Trophoblast cell (in vitro differentiated cells and primary cell): Measurements from ENCODE around the gene PDLIM5.

Experiments
- DNase-seq, 2 donors: peaks; one replicate each; pipeline ENCODE4 v3.0.0-alpha.2; 2016
- H2AFZ ChIP-seq: 2 replicates; pipeline ENCODE4 v1.6.1; 2013; ENCODE audit warnings: low read length, moderate library complexity, mild to moderate bottlenecking; ENCODE audit not compliant: insufficient read depth, poor library complexity
- H2AK5ac ChIP-seq: 2 replicates; pipeline ENCODE4 v1.6.1; 2013; ENCODE audit warnings: mild to moderate bottlenecking, low read length
- H2BK120ac ChIP-seq: 2 replicates; pipeline ENCODE4 v1.6.1; 2013; ENCODE audit warnings: low read length, mild to moderate bottlenecking, moderate library complexity; ENCODE audit not compliant: insufficient read depth, poor library complexity
- H2BK12ac ChIP-seq: 2 replicates; pipeline ENCODE4 v1.6.1; 2013; ENCODE audit warnings: mild to moderate bottlenecking, low read length, moderate library complexity
- H2BK5ac ChIP-seq: 2 replicates; pipeline ENCODE4 v1.6.1; 2013; ENCODE audit warnings: low read length, low read depth, moderate library complexity, mild to moderate bottlenecking; ENCODE audit not compliant: poor library complexity
- H3K14ac ChIP-seq: 2 replicates; pipeline ENCODE4 v1.6.1; 2013; ENCODE audit warnings: mild to moderate bottlenecking, low read length
- H3K18ac ChIP-seq: 2 replicates; pipeline ENCODE4 v1.6.1; 2013; ENCODE audit warnings: mild to moderate bottlenecking, low read length
- H3K23ac ChIP-seq: 2 replicates; pipeline ENCODE4 v1.6.1; 2013; ENCODE audit warnings: low read length
- H3K27ac ChIP-seq: 2 replicates; pipeline ENCODE4 v1.5.1; 2013; ENCODE audit warnings: low read depth, mild to moderate bottlenecking, inconsistent platforms, low read length, moderate library complexity
- H3K27me3 ChIP-seq: 2 replicates; pipeline ENCODE4 v1.6.1; 2013; ENCODE audit warnings: inconsistent platforms, mild to moderate bottlenecking, low read length, moderate library complexity; ENCODE audit not compliant: insufficient read depth
- H3K36me3 ChIP-seq, 2 experiments: 1 replicate in 1 of 2; 2 replicates in 1 of 2; pipeline ENCODE4 v1.6.1; 2013; ENCODE audit warnings: low read length in 2 of 2, mild to moderate bottlenecking in 2 of 2, moderate library complexity in 1 of 2; ENCODE audit not compliant: insufficient read depth in 2 of 2, control insufficient read depth in 1 of 2
- H3K4ac ChIP-seq: 2 replicates; pipeline ENCODE4 v1.6.1; 2013; ENCODE audit warnings: low read depth, mild to moderate bottlenecking, low read length, moderate library complexity
- H3K4me1 ChIP-seq, 2 experiments: 1 replicate in 1 of 2; 2 replicates in 1 of 2; pipeline ENCODE4 v1.6.1; 2013; ENCODE audit warnings: low read length in 2 of 2, mild to moderate bottlenecking in 2 of 2, moderate library complexity in 1 of 2; ENCODE audit not compliant: insufficient read depth in 2 of 2, control insufficient read depth in 1 of 2
- H3K4me2 ChIP-seq: 2 replicates; pipeline ENCODE4 v1.6.1; 2013; ENCODE audit warnings: inconsistent platforms, mild to moderate bottlenecking, low read length, moderate library complexity
- H3K4me3 ChIP-seq: 2 replicates; pipeline ENCODE4 v1.5.1; 2013; ENCODE audit warnings: mild to moderate bottlenecking, low read depth, low read length, inconsistent platforms
- H3K79me1 ChIP-seq: one replicate; pipeline ENCODE4 v1.6.1; 2013; ENCODE audit warnings: low read length
- H3K79me2 ChIP-seq: 2 replicates; pipeline ENCODE4 v1.6.1; 2013; ENCODE audit warnings: low read length, mild to moderate bottlenecking; ENCODE audit not compliant: control insufficient read depth, insufficient read depth, poor library complexity
- H3K9ac ChIP-seq: 2 replicates; pipeline ENCODE4 v1.6.1; 2013; ENCODE audit warnings: mild to moderate bottlenecking, low read length
- H3K9me3 ChIP-seq: 2 replicates; pipeline ENCODE4 v1.6.1; 2013; ENCODE audit warnings: low read depth, mild to moderate bottlenecking, control low read depth, inconsistent platforms, low read length; ENCODE audit not compliant: insufficient read depth
- H4K12ac ChIP-seq: 2 replicates; pipeline ENCODE4 v1.6.1; 2013; ENCODE audit warnings: low read depth, mild to moderate bottlenecking, low read length, moderate library complexity
- H4K8ac ChIP-seq: 2 replicates; pipeline ENCODE4 v1.6.1; 2013; ENCODE audit warnings: low read depth, mild to moderate bottlenecking, low read length, moderate library complexity
- H4K91ac ChIP-seq: one replicate; pipeline ENCODE4 v1.6.1; 2013; ENCODE audit warnings: low read depth, mild to moderate bottlenecking, low read length, moderate library complexity
- WGBS: extraction: QIAGEN DNeasy Blood & Tissue Kit; methylation state at CpG from one replicate; pipeline ENCODE4 v1.1.7; 2013; ENCODE audit warnings: missing lambda C conversion rate; ENCODE audit not compliant: insufficient read length, insufficient coverage; ENCODE audit errors: extremely low coverage; 5-methylcytosine and 5-hydroxymethylcytosine counted together

The PDLIM5 gene

DNA sequence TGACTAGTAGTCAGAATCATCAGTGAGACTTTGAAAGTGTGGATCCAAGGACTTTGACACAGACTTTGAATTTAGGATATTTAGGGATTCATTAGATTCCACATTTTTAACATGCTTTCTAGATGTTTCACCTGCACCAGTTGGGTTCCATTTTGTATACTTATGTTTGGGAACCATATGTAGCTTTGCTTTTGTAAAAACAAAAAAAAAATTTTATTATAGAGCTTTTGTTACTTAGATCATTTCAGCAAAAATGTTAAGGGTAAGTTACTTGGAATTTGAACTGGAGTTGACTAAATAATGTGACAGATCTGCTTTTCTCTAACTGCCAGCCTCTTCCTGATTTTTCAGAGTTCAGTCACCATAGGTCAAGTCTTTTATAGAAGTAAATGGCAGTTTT lies 14.6 kb downstream of the PDLIM5 start:
- no peak overlapping the region for H3K23ac ChIP-seq
- no peak overlapping the region for H3K9ac ChIP-seq
- no peak overlapping the region for H2BK12ac ChIP-seq
- H4K8ac ChIP-seq: no peak overlapping the region
- H2BK120ac ChIP-seq: no peak overlapping the region
- H4K12ac ChIP-seq: no peak overlapping the region
- no peaks in the 10 kb centered on the region for H3K79me1 ChIP-seq
- H3K9me3 ChIP-seq: no peaks in the 10 kb centered on the region
- no peaks in the 10 kb centered on the region for H3K4me1 ChIP-seq
- peaks cover 0 to 2% of the 10 kb centered on the region in 2 experiments for H3K36me3 ChIP-seq
- H3K18ac ChIP-seq: no peak overlapping the region
- no peak overlapping the region for H2AFZ ChIP-seq
- H3K27ac ChIP-seq: no peak overlapping the region
- peaks cover 2% of the 10 kb centered on the region for H3K79me2 ChIP-seq
- H2AK5ac ChIP-seq: no peak overlapping the region
- no peaks in the 10 kb centered on the region for H3K27me3 ChIP-seq
- H3K4me2 ChIP-seq: no peak overlapping the region
- H3K4ac ChIP-seq: no peak overlapping the region
- H4K91ac ChIP-seq: no peak overlapping the region
- no peak overlapping the region for H2BK5ac ChIP-seq
- DNase-seq: peak in 1 of 2 donors; percentile 19
- H3K4me3 ChIP-seq: no peak overlapping the region
- no peak overlapping the region for H3K14ac ChIP-seq

DNA sequence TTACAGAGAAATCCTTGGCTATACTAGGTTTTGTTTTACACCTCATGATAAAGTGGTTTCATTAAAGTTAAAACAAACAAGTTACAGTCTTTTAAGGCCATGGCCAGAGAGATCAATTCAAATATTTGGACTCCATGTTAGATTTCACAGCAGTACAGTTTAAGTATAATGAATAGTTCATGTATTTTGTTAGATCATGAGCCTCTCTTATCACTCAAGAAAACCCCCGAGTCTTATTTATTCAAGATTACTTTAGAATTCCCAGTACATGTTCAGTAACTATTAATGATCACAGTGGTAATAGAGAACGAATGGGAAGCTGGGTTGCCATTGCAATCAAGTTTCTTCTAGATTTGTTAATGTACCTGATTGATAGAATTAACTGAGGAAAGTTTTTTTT lies 15.2 kb downstream of the PDLIM5 start:
- H3K36me3 ChIP-seq: peaks cover 0 to 2% of the 10 kb centered on the region in 2 experiments
- no peak overlapping the region for H4K12ac ChIP-seq
- no peak overlapping the region for H3K9ac ChIP-seq
- no CpG with 5 or more reads among the region's 2 CpGs for WGBS
- no peak overlapping the region for H3K4ac ChIP-seq
- H4K91ac ChIP-seq: no peak overlapping the region
- no peak overlapping the region for H4K8ac ChIP-seq
- no peak overlapping the region for H3K18ac ChIP-seq
- no peak overlapping the region for H2AK5ac ChIP-seq
- DNase-seq: no peak
- H2BK12ac ChIP-seq: no peak overlapping the region
- no peak overlapping the region for H2AFZ ChIP-seq
- H3K14ac ChIP-seq: no peak overlapping the region
- H3K23ac ChIP-seq: no peak overlapping the region
- no peaks in the 10 kb centered on the region for H3K27me3 ChIP-seq
- no peak overlapping the region for H2BK120ac ChIP-seq
- H3K9me3 ChIP-seq: no peaks in the 10 kb centered on the region
- H3K4me1 ChIP-seq: no peaks in the 10 kb centered on the region
- no peak overlapping the region for H3K4me3 ChIP-seq
- peaks cover 2% of the 10 kb centered on the region for H3K79me2 ChIP-seq
- no peak overlapping the region for H3K27ac ChIP-seq
- no peaks in the 10 kb centered on the region for H3K79me1 ChIP-seq
- H3K4me2 ChIP-seq: no peak overlapping the region
- no peak overlapping the region for H2BK5ac ChIP-seq

DNA sequence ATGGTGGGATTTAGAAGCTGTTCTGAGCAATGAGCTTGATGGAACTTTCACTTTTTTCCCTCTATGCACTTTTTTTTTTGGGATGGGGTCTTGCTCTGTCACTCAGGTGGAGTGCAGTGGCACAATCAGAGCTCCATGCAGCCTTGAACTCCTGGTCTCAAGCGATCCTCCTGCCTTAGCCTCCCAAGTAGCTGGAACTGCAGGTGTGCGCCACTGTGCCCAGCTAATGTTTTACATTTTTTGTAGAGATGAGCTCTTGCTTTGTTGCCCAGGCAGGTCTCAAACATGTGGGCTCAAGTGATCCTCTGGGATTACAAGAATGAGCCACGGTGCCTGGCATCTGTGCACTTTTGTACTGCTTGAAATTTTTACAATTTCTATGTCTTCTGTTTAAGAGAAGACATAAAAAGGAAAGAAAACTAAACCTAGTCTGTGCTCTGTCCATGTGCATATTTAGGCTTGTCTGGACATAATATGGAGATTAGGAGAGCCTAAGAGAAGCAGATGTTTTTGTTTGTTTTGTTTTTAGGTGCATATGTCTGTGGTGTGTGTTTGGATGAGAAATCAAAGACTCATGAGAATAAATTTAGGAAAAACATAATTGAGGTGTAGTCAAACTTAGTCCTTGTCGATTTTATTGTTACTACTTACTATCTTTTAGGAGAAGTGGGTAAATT lies 16.5 kb downstream of the PDLIM5 start:
- DNase-seq: peak in 1 of 2 donors; percentile 44
- Histone ChIP-seq H3K14ac (no peak overlapping the region), H2BK5ac (no peak overlapping the region), H3K23ac (no peak overlapping the region), H3K27me3 (no peaks in the 10 kb centered on the region), H3K4me2 (no peak overlapping the region), H4K91ac (no peak overlapping the region), H4K12ac (no peak overlapping the region), H3K36me3 (peaks cover 0 to 2% of the 10 kb centered on the region in 2 experiments), H3K79me2 (peaks cover 3% of the 10 kb centered on the region), H3K4me3 (no peak overlapping the region), H2AK5ac (no peak overlapping the region), H4K8ac (no peak overlapping the region), H3K18ac (no peak overlapping the region), H3K4ac (no peak overlapping the region), H3K4me1 (peaks cover 0 to 2% of the 10 kb centered on the region in 2 experiments), H2BK12ac (no peak overlapping the region), H2BK120ac (no peak overlapping the region), H3K27ac (no peak overlapping the region), H2AFZ (no peak overlapping the region), H3K79me1 (no peaks in the 10 kb centered on the region), H3K9me3 (no peaks in the 10 kb centered on the region), H3K9ac (no peak overlapping the region)
- no CpG with 5 or more reads among the region's 4 CpGs for WGBS

DNA sequence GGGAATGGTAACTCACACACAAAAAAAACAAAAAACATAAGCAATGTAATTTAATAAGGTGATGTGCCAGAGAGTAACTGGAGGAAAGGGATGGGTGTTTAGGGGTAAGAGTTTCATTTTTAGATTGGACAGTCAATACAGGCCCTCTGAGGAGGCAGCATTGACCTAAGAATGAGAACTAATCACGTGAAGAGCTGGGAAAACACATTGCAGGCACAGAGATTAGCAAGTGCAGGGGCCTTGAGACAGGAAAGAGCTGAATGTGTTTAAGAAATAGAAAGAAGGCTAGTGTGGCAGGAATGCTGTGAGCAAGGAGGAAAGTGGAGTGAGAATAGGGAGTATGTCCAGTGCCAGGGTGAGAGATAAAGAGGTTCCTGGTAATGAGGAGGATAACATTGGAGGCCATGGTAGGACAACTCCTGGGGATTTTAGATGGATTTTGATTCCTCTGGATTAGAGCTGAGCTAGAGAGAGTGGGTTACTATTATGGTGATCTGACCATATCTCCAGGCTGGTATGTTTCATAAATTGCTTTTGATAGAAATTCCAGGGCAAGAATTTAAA lies 17.6 kb downstream of the PDLIM5 start:
- no peaks in the 10 kb centered on the region for H3K79me1 ChIP-seq
- no peak overlapping the region for H3K18ac ChIP-seq
- no peak overlapping the region for H4K8ac ChIP-seq
- no peaks in the 10 kb centered on the region for H3K27me3 ChIP-seq
- no peak overlapping the region for H2AK5ac ChIP-seq
- no peak overlapping the region for H3K4me2 ChIP-seq
- WGBS: no CpG with 5 or more reads among the region's 1 CpG
- no peak overlapping the region for H3K14ac ChIP-seq
- H3K9ac ChIP-seq: no peak overlapping the region
- no peak overlapping the region for H3K4ac ChIP-seq
- H3K23ac ChIP-seq: no peak overlapping the region
- peaks cover 0 to 2% of the 10 kb centered on the region in 2 experiments for H3K4me1 ChIP-seq
- H3K9me3 ChIP-seq: no peaks in the 10 kb centered on the region
- no peak overlapping the region for H2BK12ac ChIP-seq
- H4K12ac ChIP-seq: no peak overlapping the region
- H2BK5ac ChIP-seq: no peak overlapping the region
- H2AFZ ChIP-seq: no peak overlapping the region
- no peak for DNase-seq
- peaks cover 0 to 2% of the 10 kb centered on the region in 2 experiments for H3K36me3 ChIP-seq
- no peak overlapping the region for H3K4me3 ChIP-seq
- H4K91ac ChIP-seq: no peak overlapping the region
- H3K79me2 ChIP-seq: peaks cover 3% of the 10 kb centered on the region
- no peak overlapping the region for H3K27ac ChIP-seq
- no peak overlapping the region for H2BK120ac ChIP-seq
